ENCODE measurements around the gene ZNF394. TPM values are rescaled to one million over a fixed set of nuclear protein-coding genes. Genes with fewer than 3 reads are reported as not detected.

Gene ZNF394
- polyA plus RNA-seq, 1 of the 3 experiments (the other 2 are of a cell fraction), result 19.8 TPM

DNA sequence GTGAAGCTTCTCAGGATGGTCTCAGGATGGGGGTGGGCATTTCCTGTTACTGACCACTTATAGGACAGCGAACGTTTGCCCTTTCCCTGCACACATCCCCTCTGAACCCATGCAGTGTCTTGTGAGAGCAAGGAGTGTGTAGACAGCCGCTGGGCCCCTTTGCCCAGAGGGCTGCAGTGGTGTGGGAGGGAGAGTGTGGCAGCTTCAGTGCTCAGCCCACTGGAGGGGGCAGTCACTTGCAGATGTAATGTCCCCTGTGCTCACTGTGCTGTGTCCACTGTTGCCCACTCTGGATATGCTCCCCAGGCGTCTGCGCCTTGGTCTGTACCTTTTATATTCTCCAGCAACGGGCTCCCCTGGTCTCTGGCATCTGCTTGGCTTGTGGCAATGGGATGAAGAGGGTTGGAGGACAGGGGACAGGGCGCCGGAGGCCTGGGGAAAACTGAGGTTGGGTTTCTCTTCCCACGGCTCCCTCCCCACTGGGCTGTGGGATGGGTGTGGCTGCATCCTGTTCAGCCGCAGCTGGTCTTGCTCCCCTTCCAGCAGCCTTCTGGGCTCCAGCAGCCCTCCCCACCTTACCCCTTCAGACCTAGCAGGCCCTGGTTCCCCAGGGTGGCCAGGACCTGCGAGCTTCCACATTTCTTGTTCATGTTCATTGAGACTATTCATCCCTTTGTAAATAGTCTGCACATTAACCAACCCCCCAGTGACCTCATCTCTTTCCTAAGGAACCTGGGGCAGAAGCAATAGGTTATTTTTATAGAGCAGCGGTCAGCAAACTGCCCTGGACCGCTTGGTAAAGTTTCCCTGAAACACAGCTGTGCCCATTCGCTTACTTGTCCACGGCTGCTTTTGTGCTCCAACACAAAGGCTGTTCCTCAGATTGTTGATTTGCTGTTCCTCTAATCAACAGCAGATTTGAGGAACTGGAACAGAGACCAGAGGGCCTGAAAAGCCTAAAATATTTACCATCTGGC lies 21.3 kb downstream of the ZNF394 start (continued):
- TF ChIP-seq NRF1 (IDR thresholded peaks at IDR 0.05; ENCODE audit: low read depth, low read length), result no peak

DNA sequence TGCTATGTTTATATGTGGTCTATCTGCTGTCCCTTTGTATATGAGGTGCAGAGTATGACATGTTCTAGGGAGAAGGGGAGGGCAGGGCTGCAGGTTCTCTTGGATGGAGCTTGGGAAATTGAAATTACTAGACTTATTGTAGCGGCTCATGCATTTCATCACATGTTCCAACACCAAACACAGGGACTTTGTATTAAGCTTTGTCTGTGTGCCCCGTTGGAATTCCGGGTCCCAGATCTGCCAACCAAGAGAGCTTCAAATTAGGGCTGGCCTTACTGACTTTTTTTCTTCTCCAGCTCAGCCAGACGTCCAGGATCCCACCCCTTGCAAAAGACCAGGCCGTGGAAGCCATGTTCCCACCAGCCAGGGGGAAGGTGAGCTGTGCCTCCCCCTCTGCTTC lies 24.0 kb downstream of the ZNF394 start:
- Histone ChIP-seq H3K9ac (no peak overlapping the region), H3K36me3 (replicated peaks in 1 of 2; ENCODE audit: control insufficient read depth in 1 of 2, insufficient read depth in 2 of 2, low read length in 1 of 2) (peaks cover 16 to 23% of the 10 kb centered on the region in 2 experiments), H3K27me3 (ENCODE audit: insufficient read depth) (no peaks in the 10 kb centered on the region), H3K4me2 (no peak overlapping the region), H2AFZ (ENCODE audit: low read depth) (no peak overlapping the region), H3K4me1 (ENCODE audit: control insufficient read depth in 1 of 2, insufficient read depth in 2 of 2, low read depth in 1 of 2, low read length in 1 of 2) (peaks cover 8 to 10% of the 10 kb centered on the region in 2 experiments; a peak in 2 of 4 replicates), H3K9me3 (no peaks in the 10 kb centered on the region), H3K4me3 (ENCODE audit: low read depth in 2 of 2, low read length in 1 of 2) (no peak overlapping the region), H4K20me1 (ENCODE audit: insufficient read depth) (peaks cover 3% of the 10 kb centered on the region; the same call in 1 of the 2 replicates), H3F3A (replicated peaks; ENCODE audit: insufficient read depth) (peaks cover 13% of the 10 kb centered on the region), H3K79me2 (ENCODE audit: insufficient read depth) (peaks cover 73% of the 10 kb centered on the region), H3K9me2 (no peaks in the 10 kb centered on the region), H3K27ac (ENCODE audit: low read depth in 2 of 2, low read length in 1 of 2) (no peak overlapping the region)
- DNase-seq, result no peak
- ChIA-PET POLR2A (interaction anchor here (0.7 kb wide), 1 partner anchor 478 kb away, joined by 3 read pairs; no protein-coding TSS in a partner anchor), CTCF (interaction anchor here (0.9 to 2.5 kb wide), 3 partner anchors 10 to 50 kb away, joined by 3 to 8 read pairs (median 3); no protein-coding TSS in a partner anchor)
- WGBS (ENCODE audit: low lambda C conversion rate), result 74% methylated on average over 5 of the region's 5 CpGs
- TF ChIP-seq, protein P1, sequence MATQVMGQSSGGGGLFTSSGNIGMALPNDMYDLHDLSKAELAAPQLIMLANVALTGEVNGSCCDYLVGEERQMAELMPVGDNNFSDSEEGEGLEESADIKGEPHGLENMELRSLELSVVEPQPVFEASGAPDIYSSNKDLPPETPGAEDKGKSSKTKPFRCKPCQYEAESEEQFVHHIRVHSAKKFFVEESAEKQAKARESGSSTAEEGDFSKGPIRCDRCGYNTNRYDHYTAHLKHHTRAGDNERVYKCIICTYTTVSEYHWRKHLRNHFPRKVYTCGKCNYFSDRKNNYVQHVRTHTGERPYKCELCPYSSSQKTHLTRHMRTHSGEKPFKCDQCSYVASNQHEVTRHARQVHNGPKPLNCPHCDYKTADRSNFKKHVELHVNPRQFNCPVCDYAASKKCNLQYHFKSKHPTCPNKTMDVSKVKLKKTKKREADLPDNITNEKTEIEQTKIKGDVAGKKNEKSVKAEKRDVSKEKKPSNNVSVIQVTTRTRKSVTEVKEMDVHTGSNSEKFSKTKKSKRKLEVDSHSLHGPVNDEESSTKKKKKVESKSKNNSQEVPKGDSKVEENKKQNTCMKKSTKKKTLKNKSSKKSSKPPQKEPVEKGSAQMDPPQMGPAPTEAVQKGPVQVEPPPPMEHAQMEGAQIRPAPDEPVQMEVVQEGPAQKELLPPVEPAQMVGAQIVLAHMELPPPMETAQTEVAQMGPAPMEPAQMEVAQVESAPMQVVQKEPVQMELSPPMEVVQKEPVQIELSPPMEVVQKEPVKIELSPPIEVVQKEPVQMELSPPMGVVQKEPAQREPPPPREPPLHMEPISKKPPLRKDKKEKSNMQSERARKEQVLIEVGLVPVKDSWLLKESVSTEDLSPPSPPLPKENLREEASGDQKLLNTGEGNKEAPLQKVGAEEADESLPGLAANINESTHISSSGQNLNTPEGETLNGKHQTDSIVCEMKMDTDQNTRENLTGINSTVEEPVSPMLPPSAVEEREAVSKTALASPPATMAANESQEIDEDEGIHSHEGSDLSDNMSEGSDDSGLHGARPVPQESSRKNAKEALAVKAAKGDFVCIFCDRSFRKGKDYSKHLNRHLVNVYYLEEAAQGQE (IDR thresholded peaks at IDR 0.05; ENCODE audit: low read depth, low read length), result no peak
- TF ChIP-seq CHD2 (IDR thresholded peaks at IDR 0.05; ENCODE audit: low read length, partially characterized antibody) (no peak), TAF1 (IDR thresholded peaks at IDR 0.05; ENCODE audit: borderline replicate concordance, low read depth, low read length) (no peak), SMC3 (IDR thresholded peaks at IDR 0.05; ENCODE audit: low read depth, low read length) (no peak), RFX5 (IDR thresholded peaks at IDR 0.05; ENCODE audit: low read length) (no peak), MXI1 (IDR thresholded peaks at IDR 0.05; ENCODE audit: low read depth, low read length) (no peak), RCOR1 (IDR thresholded peaks at IDR 0.05; ENCODE audit: low read length) (no peak), FOSL2 (IDR thresholded peaks at IDR 0.05; ENCODE audit: borderline replicate concordance, low read depth) (no peak)

DNA sequence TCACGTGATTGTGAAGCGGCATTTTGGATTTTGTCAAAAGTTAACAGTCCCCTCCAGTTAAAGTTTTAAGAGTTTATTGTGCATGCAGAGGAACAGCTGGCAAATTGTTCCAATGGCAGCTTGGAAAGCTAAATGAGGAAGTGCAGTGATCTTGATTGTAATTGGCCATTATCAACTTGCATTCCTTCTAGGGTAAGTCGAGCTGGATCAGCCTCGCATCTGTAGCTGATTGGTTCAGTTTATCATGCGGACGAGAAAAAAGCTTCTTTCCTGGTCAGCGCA lies 26.8 kb downstream of the ZNF394 start:
- Histone ChIP-seq H3K9me2 (no peaks in the 10 kb centered on the region), H3K27ac (ENCODE audit: low read depth in 2 of 2, low read length in 1 of 2) (peak overlapping the region; percentile 64 to 91; a peak in 3 of 4 replicates), H3K9me3 (no peaks in the 10 kb centered on the region), H3K4me2 (peak overlapping the region; percentile 98), H3K36me3 (replicated peaks in 1 of 2; ENCODE audit: control insufficient read depth in 1 of 2, insufficient read depth in 2 of 2, low read length in 1 of 2) (peaks cover 5% of the 10 kb centered on the region in 2 experiments), H3F3A (replicated peaks; ENCODE audit: insufficient read depth) (peaks cover 16% of the 10 kb centered on the region), H3K9ac (peak overlapping the region; percentile 87), H3K27me3 (ENCODE audit: insufficient read depth) (no peaks in the 10 kb centered on the region), H3K79me2 (ENCODE audit: insufficient read depth) (peaks cover 55% of the 10 kb centered on the region), H2AFZ (ENCODE audit: low read depth) (peak overlapping the region; percentile 83), H3K4me1 (ENCODE audit: control insufficient read depth in 1 of 2, insufficient read depth in 2 of 2, low read depth in 1 of 2, low read length in 1 of 2) (peaks cover 5 to 8% of the 10 kb centered on the region in 2 experiments; a peak in 2 of 4 replicates), H4K20me1 (ENCODE audit: insufficient read depth) (no peaks in the 10 kb centered on the region), H3K4me3 (ENCODE audit: low read depth in 2 of 2, low read length in 1 of 2) (peak overlapping the region; percentile 69 to 100)
- CTCF ChIA-PET, result interaction anchor here (1.0 kb wide), 1 partner anchor 24 kb away, joined by 3 read pairs; no protein-coding TSS in a partner anchor
- 8% methylated on average over 7 of the region's 7 CpGs for WGBS (ENCODE audit: low lambda C conversion rate)
- TF ChIP-seq RCOR1 (IDR thresholded peaks at IDR 0.05; ENCODE audit: low read length) (peak; percentile 21; the same call in 1 of the 2 replicates), ELF1 (IDR thresholded peaks at IDR 0.05) (peak; percentile 69), SIN3A (IDR thresholded peaks at IDR 0.05; ENCODE audit: borderline replicate concordance, low read depth, low read length) (peak; percentile 16; the same call in 1 of the 2 replicates), SMC3 (IDR thresholded peaks at IDR 0.05; ENCODE audit: low read depth, low read length) (no peak)
- TF ChIP-seq, protein P2, sequence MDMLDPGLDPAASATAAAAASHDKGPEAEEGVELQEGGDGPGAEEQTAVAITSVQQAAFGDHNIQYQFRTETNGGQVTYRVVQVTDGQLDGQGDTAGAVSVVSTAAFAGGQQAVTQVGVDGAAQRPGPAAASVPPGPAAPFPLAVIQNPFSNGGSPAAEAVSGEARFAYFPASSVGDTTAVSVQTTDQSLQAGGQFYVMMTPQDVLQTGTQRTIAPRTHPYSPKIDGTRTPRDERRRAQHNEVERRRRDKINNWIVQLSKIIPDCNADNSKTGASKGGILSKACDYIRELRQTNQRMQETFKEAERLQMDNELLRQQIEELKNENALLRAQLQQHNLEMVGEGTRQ (IDR thresholded peaks at IDR 0.05; ENCODE audit: borderline replicate concordance, low read depth, low read length), result peak; percentile 38
- TF ChIP-seq, protein P3, sequence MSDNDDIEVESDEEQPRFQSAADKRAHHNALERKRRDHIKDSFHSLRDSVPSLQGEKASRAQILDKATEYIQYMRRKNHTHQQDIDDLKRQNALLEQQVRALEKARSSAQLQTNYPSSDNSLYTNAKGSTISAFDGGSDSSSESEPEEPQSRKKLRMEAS (IDR thresholded peaks at IDR 0.05; ENCODE audit: low read depth), result no peak
- TF ChIP-seq, protein P4, sequence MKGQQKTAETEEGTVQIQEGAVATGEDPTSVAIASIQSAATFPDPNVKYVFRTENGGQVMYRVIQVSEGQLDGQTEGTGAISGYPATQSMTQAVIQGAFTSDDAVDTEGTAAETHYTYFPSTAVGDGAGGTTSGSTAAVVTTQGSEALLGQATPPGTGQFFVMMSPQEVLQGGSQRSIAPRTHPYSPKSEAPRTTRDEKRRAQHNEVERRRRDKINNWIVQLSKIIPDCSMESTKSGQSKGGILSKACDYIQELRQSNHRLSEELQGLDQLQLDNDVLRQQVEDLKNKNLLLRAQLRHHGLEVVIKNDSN (IDR thresholded peaks at IDR 0.05; ENCODE audit: borderline replicate concordance, low read depth), result no peak
- POLR2A ChIA-PET, result interaction anchor here (1.6 kb wide), 1 partner anchor 27 kb away, joined by 7 read pairs; the partner anchor contains the start of gene ZNF394
- DNase-seq, result peak; percentile 70
